Mesenchymal stem cell (in vitro differentiated cells and primary cell): ENCODE results near the gene YWHAE.

Experiments used
- DNase-seq: peaks from one replicate; pipeline ENCODE4 v3.0.0-alpha.2; 2013
- H2AFZ ChIP-seq: one replicate; pipeline ENCODE4 v1.6.1; 2013; ENCODE audit warnings: low read depth, mild to moderate bottlenecking, control low read depth, inconsistent platforms, low read length, moderate library complexity
- H2AK5ac ChIP-seq: 2 replicates; pipeline ENCODE4 v1.6.1; 2013; ENCODE audit warnings: low read length, moderate library complexity, mild to moderate bottlenecking, inconsistent platforms; ENCODE audit not compliant: severe bottlenecking
- H2BK120ac ChIP-seq: one replicate; pipeline ENCODE4 v1.6.1; 2013; ENCODE audit warnings: low read depth, mild to moderate bottlenecking, inconsistent platforms, low read length, moderate library complexity
- H2BK12ac ChIP-seq, 2 experiments: one replicate each; pipeline ENCODE4 v1.6.1; 2013; ENCODE audit warnings: inconsistent platforms in 2 of 2, low read length in 2 of 2, mild to moderate bottlenecking in 2 of 2, moderate library complexity in 2 of 2, control low read depth in 1 of 2
- H2BK15ac ChIP-seq: one replicate; pipeline ENCODE4 v1.6.1; 2013; ENCODE audit warnings: mild to moderate bottlenecking, low read depth, inconsistent platforms; ENCODE audit not compliant: poor library complexity, severe bottlenecking
- H2BK5ac ChIP-seq: 2 replicates; pipeline ENCODE4 v1.6.1; 2013; ENCODE audit warnings: low read depth, mild to moderate bottlenecking, low read length, control low read depth, inconsistent platforms; ENCODE audit not compliant: poor library complexity, severe bottlenecking
- H3K14ac ChIP-seq, 2 experiments: one replicate each; pipeline ENCODE4 v1.6.1; 2013; ENCODE audit warnings: inconsistent platforms in 2 of 2, low read length in 2 of 2, control low read depth in 1 of 2, mild to moderate bottlenecking in 1 of 2, moderate library complexity in 1 of 2
- H3K18ac ChIP-seq, 2 experiments: one replicate each; pipeline ENCODE4 v1.6.1; 2013; ENCODE audit warnings: inconsistent platforms in 2 of 2, low read length in 2 of 2, control low read depth in 1 of 2, low read depth in 1 of 2, mild to moderate bottlenecking in 1 of 2
- H3K23ac ChIP-seq, 2 experiments: one replicate each; pipeline ENCODE4 v1.6.1; 2013; ENCODE audit warnings: inconsistent platforms in 2 of 2, low read length in 2 of 2, mild to moderate bottlenecking in 2 of 2, moderate library complexity in 2 of 2, control low read depth in 1 of 2
- H3K27ac ChIP-seq: 2 replicates; pipeline ENCODE4 v1.5.1; 2013; ENCODE audit warnings: mild to moderate bottlenecking, moderate library complexity, low read length, control low read depth, inconsistent platforms; ENCODE audit not compliant: poor library complexity, severe bottlenecking
- H3K27me3 ChIP-seq, 2 experiments: 2 replicates each; pipeline versions ENCODE4 v1.6.1 to v1.7.0; 2013; ENCODE audit warnings: low read length in 2 of 2, mild to moderate bottlenecking in 2 of 2, moderate library complexity in 2 of 2, control low read depth in 1 of 2, inconsistent platforms in 1 of 2; ENCODE audit not compliant: control insufficient read depth in 1 of 2, insufficient read depth in 1 of 2
- H3K36me3 ChIP-seq, 2 experiments: 2 replicates each; pipeline versions ENCODE4 v1.6.1 to v1.7.0; 2013; ENCODE audit warnings: low read length in 2 of 2, control low read depth in 1 of 2, inconsistent platforms in 1 of 2, low read depth in 1 of 2, mild to moderate bottlenecking in 1 of 2; ENCODE audit not compliant: insufficient read depth in 2 of 2, control insufficient read depth in 1 of 2
- H3K4ac ChIP-seq, 2 experiments: one replicate each; pipeline ENCODE4 v1.6.1; 2013; ENCODE audit warnings: inconsistent platforms in 2 of 2, low read length in 2 of 2, mild to moderate bottlenecking in 2 of 2, moderate library complexity in 2 of 2, control low read depth in 1 of 2, low read depth in 1 of 2
- H3K4me1 ChIP-seq: 2 replicates; pipeline ENCODE4 v1.6.1; 2013; ENCODE audit warnings: low read depth, low read length, control low read depth; ENCODE audit not compliant: control insufficient read depth, insufficient read depth
- H3K4me2 ChIP-seq: 2 replicates; pipeline ENCODE4 v1.6.1; 2013; ENCODE audit warnings: low read length, mild to moderate bottlenecking, inconsistent platforms; ENCODE audit not compliant: poor library complexity, severe bottlenecking
- H3K4me3 ChIP-seq, 2 experiments: 2 replicates each; pipeline versions ENCODE4 v1.5.1 to v1.7.0; 2013; ENCODE audit warnings: low read length in 2 of 2, mild to moderate bottlenecking in 2 of 2, control low read depth in 1 of 2, low read depth in 1 of 2; ENCODE audit not compliant: insufficient read depth in 1 of 2
- H3K79me1 ChIP-seq: replicated peaks from 2 replicates; pipeline ENCODE4 v1.6.1; 2013; ENCODE audit warnings: mild to moderate bottlenecking, control low read depth, low read length, inconsistent platforms; ENCODE audit not compliant: poor library complexity, severe bottlenecking
- H3K9ac ChIP-seq: 2 replicates; pipeline ENCODE4 v1.7.0; 2013; ENCODE audit warnings: mild to moderate bottlenecking, low read length, moderate library complexity
- H3K9me3 ChIP-seq: 2 replicates; pipeline ENCODE4 v1.7.0; 2013; ENCODE audit warnings: mild to moderate bottlenecking, low read length; ENCODE audit not compliant: control insufficient read depth
- H4K8ac ChIP-seq: one replicate; pipeline ENCODE4 v1.6.1; 2013; ENCODE audit warnings: inconsistent platforms, mild to moderate bottlenecking, low read length, moderate library complexity
- H4K91ac ChIP-seq: one replicate; pipeline ENCODE4 v1.6.1; 2013; ENCODE audit warnings: mild to moderate bottlenecking, low read length, inconsistent platforms
- WGBS: methylation state at CpG from one replicate; pipeline ENCODE4 v1.1.7; 2013; ENCODE audit warnings: mixed read lengths; 5-methylcytosine and 5-hydroxymethylcytosine counted together

YWHAE gene

DNA sequence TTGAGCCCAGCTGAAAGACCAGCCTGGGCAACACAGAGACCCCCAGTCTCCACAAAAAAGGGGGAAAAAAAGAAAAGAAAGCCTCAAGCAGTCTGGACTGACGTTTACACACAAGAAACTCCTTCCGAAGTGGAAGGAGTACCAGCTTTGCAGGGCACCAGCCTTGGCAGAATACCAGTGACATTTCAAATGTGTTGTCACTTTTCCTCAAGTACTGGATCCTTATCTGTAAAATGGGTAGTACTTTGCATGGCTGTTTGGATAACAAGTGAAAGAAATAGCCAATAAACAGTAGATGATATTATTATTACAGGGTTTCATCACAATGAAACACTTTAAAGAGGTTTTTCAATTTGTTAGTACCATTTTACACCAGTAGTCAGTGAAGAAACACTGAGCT, 14.2 kb downstream of the YWHAE start:
- no peak overlapping the region for H3K14ac ChIP-seq
- H3K18ac ChIP-seq = no peak overlapping the region
- no peak overlapping the region for H2BK120ac ChIP-seq
- peaks cover 19% of the 10 kb centered on the region for H3K4me1 ChIP-seq
- H3K36me3 ChIP-seq = peaks cover 3 to 20% of the 10 kb centered on the region in 2 experiments
- no peak overlapping the region for H2BK5ac ChIP-seq
- no peak overlapping the region for H3K4me3 ChIP-seq
- H2BK15ac ChIP-seq = no peak overlapping the region
- H2AK5ac ChIP-seq = no peak overlapping the region
- H3K79me1 ChIP-seq = no peaks in the 10 kb centered on the region
- H3K4me2 ChIP-seq = peak overlapping the region; percentile 21
- H3K27me3 ChIP-seq = no peaks in the 10 kb centered on the region
- H3K27ac ChIP-seq = no peak overlapping the region
- 94% methylated on average over 2 of the region's 2 CpGs for WGBS
- no peak overlapping the region for H2BK12ac ChIP-seq
- no peak overlapping the region for H3K23ac ChIP-seq
- no peak overlapping the region for H4K91ac ChIP-seq
- no peak overlapping the region for H3K4ac ChIP-seq
- no peak overlapping the region for H2AFZ ChIP-seq
- no peaks in the 10 kb centered on the region for H3K9me3 ChIP-seq
- H3K9ac ChIP-seq = no peak overlapping the region
- no peak for DNase-seq
- no peak overlapping the region for H4K8ac ChIP-seq

GRCh38 chr17:1384905-1385435, 15.1 kb downstream of the YWHAE start:
- 72% methylated on average over 1 of the region's 1 CpG for WGBS

DNA sequence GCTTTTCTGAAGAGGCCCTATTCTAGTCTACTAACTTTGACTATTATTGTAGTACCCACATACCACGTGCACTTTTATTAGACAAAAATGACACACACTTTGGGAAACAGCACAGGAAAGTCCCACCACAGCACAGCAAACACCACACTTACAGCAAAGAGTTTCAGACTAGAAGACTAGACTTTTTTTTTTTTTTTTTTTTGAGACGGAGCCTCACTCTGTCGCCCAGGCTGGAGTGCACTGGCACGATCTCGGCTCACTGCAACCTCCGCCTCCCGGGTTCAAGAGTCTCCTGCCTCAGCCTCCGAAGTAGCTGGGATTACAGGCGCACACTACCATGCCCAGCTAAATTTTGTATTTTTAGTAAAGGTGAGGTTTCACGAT, 20.1 kb downstream of the YWHAE start:
- H3K14ac ChIP-seq = no peak overlapping the region
- H3K79me1 ChIP-seq = no peaks in the 10 kb centered on the region
- no peak overlapping the region for H3K27ac ChIP-seq
- H3K18ac ChIP-seq = no peak overlapping the region
- no peak overlapping the region for H2BK120ac ChIP-seq
- H3K36me3 ChIP-seq = peaks cover 3 to 24% of the 10 kb centered on the region in 2 experiments
- peak; percentile 38 for DNase-seq
- no peak overlapping the region for H3K23ac ChIP-seq
- H2BK15ac ChIP-seq = no peak overlapping the region
- no peak overlapping the region for H2AK5ac ChIP-seq
- no peaks in the 10 kb centered on the region for H3K27me3 ChIP-seq
- no peak overlapping the region for H2AFZ ChIP-seq
- no peak overlapping the region for H3K4ac ChIP-seq
- no peaks in the 10 kb centered on the region for H3K9me3 ChIP-seq
- no peak overlapping the region for H2BK12ac ChIP-seq
- H3K4me2 ChIP-seq = no peak overlapping the region
- 94% methylated on average over 10 of the region's 10 CpGs for WGBS
- no peak overlapping the region for H4K91ac ChIP-seq
- H4K8ac ChIP-seq = no peak overlapping the region
- H2BK5ac ChIP-seq = no peak overlapping the region
- H3K4me1 ChIP-seq = peaks cover 16% of the 10 kb centered on the region
- H3K9ac ChIP-seq = no peak overlapping the region
- H3K4me3 ChIP-seq = no peak overlapping the region

More at GRCh38 chr17:1384905-1385435, 15.1 kb downstream of the YWHAE start:
- H2BK5ac ChIP-seq = no peak overlapping the region
- H3K79me1 ChIP-seq = no peaks in the 10 kb centered on the region
- H2BK15ac ChIP-seq = no peak overlapping the region
- no peak overlapping the region for H3K18ac ChIP-seq
- H2BK12ac ChIP-seq = no peak overlapping the region
- peaks cover 22% of the 10 kb centered on the region for H3K4me1 ChIP-seq
- no peak overlapping the region for H3K27ac ChIP-seq
- no peak overlapping the region for H3K4ac ChIP-seq
- no peak overlapping the region for H3K23ac ChIP-seq
- no peak overlapping the region for H4K91ac ChIP-seq
- H2AFZ ChIP-seq = no peak overlapping the region
- no peak overlapping the region for H3K9ac ChIP-seq
- H3K27me3 ChIP-seq = no peaks in the 10 kb centered on the region
- no peak for DNase-seq
- H2AK5ac ChIP-seq = no peak overlapping the region
- H3K9me3 ChIP-seq = no peaks in the 10 kb centered on the region
- peaks cover 3 to 20% of the 10 kb centered on the region in 2 experiments for H3K36me3 ChIP-seq
- no peak overlapping the region for H3K4me3 ChIP-seq
- no peak overlapping the region for H4K8ac ChIP-seq
- H3K4me2 ChIP-seq = no peak overlapping the region
- H3K14ac ChIP-seq = no peak overlapping the region
- no peak overlapping the region for H2BK120ac ChIP-seq

DNA sequence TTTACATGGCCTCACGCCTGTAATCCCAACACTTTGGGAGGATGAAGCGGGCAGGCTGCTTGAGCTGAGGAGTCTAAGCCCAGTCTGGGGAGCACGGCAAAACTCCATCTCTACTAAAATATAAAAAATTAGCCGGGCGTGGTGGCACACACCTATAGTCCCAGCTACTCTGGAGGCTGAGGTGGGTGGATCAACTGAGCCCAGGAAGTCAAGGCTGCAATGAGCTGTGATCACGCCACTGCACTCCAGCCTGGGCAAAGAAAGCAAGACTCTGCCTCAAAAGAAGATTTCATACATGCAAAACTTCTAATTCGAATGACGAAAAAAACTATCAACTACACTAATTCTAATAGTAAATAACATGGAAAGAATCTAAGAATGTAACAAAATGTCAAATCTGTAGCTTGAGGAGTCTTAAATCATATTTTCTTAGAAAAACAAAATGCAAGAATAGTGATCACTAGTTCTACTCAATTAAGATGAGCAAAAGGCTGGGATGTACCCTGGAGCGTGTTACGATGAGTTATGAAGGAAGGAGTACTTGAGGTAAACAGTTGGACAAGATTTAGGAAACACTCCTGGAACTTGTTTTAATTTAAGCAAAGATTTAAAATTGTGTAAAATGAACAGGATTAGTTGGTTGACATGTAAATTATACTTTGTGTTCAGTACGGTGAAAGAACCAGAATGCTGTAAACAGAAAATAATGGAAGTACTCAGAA, 20.7 kb downstream of the YWHAE start:
- no peak overlapping the region for H2AFZ ChIP-seq
- 94% methylated on average over 9 of the region's 11 CpGs for WGBS
- H3K14ac ChIP-seq = no peak overlapping the region
- peaks cover 17% of the 10 kb centered on the region for H3K4me1 ChIP-seq
- H3K23ac ChIP-seq = no peak overlapping the region
- no peak overlapping the region for H2BK120ac ChIP-seq
- H3K4ac ChIP-seq = no peak overlapping the region
- H3K36me3 ChIP-seq = peaks cover 3 to 21% of the 10 kb centered on the region in 2 experiments
- H2BK15ac ChIP-seq = no peak overlapping the region
- H3K27me3 ChIP-seq = no peaks in the 10 kb centered on the region
- H2BK12ac ChIP-seq = no peak overlapping the region
- no peak overlapping the region for H3K4me3 ChIP-seq
- H3K9me3 ChIP-seq = no peaks in the 10 kb centered on the region
- no peak overlapping the region for H3K18ac ChIP-seq
- H3K79me1 ChIP-seq = no peaks in the 10 kb centered on the region
- H4K8ac ChIP-seq = no peak overlapping the region
- H3K9ac ChIP-seq = no peak overlapping the region
- H3K27ac ChIP-seq = no peak overlapping the region
- H4K91ac ChIP-seq = no peak overlapping the region
- H2BK5ac ChIP-seq = no peak overlapping the region
- no peak overlapping the region for H3K4me2 ChIP-seq
- no peak overlapping the region for H2AK5ac ChIP-seq
- DNase-seq = no peak
